GDM1 (cell line): ENCODE measurements around the gene DHPS.
"Not testable (repeated sequence)": the region's sequence is repeated elsewhere in the genome, so short reads cannot be mapped to it uniquely, and the experiment has no call there.

ENCODE experiments used
- DNase-seq: peaks from one replicate; lab custom pipeline; 2025; lab: John Stamatoyannopoulos, UW

Gene DHPS

GRCh38 chr19:12646551-12646950 lies 35.1 kb downstream of the DHPS start:
- DNase-seq: no peak

GRCh38 chr19:12643716-12644115 lies 38.0 kb downstream of the DHPS start:
- not testable (repeated sequence) for DNase-seq

GRCh38 chr19:12642506-12642905 lies 39.2 kb downstream of the DHPS start:
- no peak for DNase-seq

GRCh38 chr19:12641456-12641855 lies 40.2 kb downstream of the DHPS start:
- no peak for DNase-seq

- DNase-seq: peak; percentile 80
Observed at GRCh38 chr19:12639901-12640613, 41.6 kb downstream of the DHPS start.

- no peak for DNase-seq
Observed at GRCh38 chr19:12638611-12639182, 43.0 kb downstream of the DHPS start.

- no peak for DNase-seq
Observed at GRCh38 chr19:12636631-12637030, 45.0 kb downstream of the DHPS start.

- DNase-seq: no peak
Observed at GRCh38 chr19:12629215-12629614, 52.5 kb downstream of the DHPS start.

- DNase-seq: no peak
Observed at GRCh38 chr19:12628040-12629022, 53.3 kb downstream of the DHPS start.

GRCh38 chr19:12626958-12627357 lies 54.7 kb downstream of the DHPS start:
- DNase-seq: no peak
